Measurements from ENCODE around the gene TSPAN13.

DNA sequence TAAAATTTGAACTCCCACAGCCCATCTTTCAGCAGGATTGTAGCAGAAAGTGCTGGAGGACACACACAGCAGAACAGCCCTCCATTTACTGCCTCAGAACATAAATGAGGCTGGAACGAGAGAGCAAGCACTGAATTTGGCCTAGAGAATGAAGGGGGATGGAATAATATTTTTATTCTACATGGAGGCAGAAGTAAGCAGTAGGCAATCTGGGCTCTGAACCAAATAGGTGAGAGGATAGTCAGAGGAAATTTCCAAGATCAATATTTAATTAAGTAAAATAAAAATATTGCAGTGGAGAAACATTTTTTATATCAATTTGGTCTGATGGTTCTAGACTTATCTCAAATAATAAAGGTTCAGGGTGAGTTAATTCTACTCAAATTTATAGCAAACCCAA, 29.2 kb upstream of the TSPAN13 start:
- TF ChIP-seq YY1 (IDR thresholded peaks at IDR 0.05; ENCODE audit: insufficient read depth, insufficient read length), result no peak
- no peak for TF ChIP-seq ZNF274 (IDR thresholded peaks at IDR 0.05; ENCODE audit: low read depth, low read length)
- TF ChIP-seq SUZ12 (IDR thresholded peaks at IDR 0.05; ENCODE audit: extremely low read depth, insufficient read depth, insufficient read length), result no peak
